GM23338 (cell line): ENCODE data around the gene NPAS2. TPM values are rescaled to one million over a fixed set of nuclear protein-coding genes. Genes with fewer than 3 reads are reported as not detected.

Experiments
- ATAC-seq: fragments of 200-7000 bp; cut with Tn5 transposase; 3 replicates; pipeline ENCODE4 v1.9.1; 2020
- DNase-seq: peaks from one replicate; pipeline ENCODE4 v3.0.0-alpha.2; 2015; ENCODE audit warnings: low spot score
- H2AFZ ChIP-seq: fragments of 200-600 bp; sonication (generic); 2 replicates; pipeline ENCODE4 v1.8.0; 2016; ENCODE audit warnings: antibody characterized with exemption, mild to moderate bottlenecking, moderate library complexity
- H3F3A ChIP-seq: fragments of 200-600 bp; sonication (generic); replicated peaks from 2 replicates; pipeline ENCODE4 v1.8.0; 2017; ENCODE audit warnings: antibody characterized with exemption, mixed run types, low read depth
- H3K27ac ChIP-seq: fragments of 200-600 bp; sonication (generic); 2 replicates; pipeline ENCODE4 v1.6.1; 2016; ENCODE audit warnings: low read depth
- H3K27me3 ChIP-seq: fragments of 200-600 bp; sonication (generic); 2 replicates; pipeline ENCODE4 v1.8.0; 2016; ENCODE audit warnings: mild to moderate bottlenecking, mixed run types, moderate library complexity; ENCODE audit not compliant: insufficient read depth
- H3K36me3 ChIP-seq: fragments of 200-600 bp; sonication (generic); 2 replicates; pipeline ENCODE4 v1.8.0; 2016; ENCODE audit warnings: mild to moderate bottlenecking; ENCODE audit not compliant: insufficient read depth
- H3K4me1 ChIP-seq: fragments of 200-600 bp; sonication (generic); 2 replicates; pipeline ENCODE4 v1.8.0; 2016; ENCODE audit warnings: mild to moderate bottlenecking, moderate library complexity; ENCODE audit not compliant: insufficient read depth
- H3K4me2 ChIP-seq: fragments of 200-600 bp; sonication (generic); 2 replicates; pipeline ENCODE4 v1.7.1; 2017; ENCODE audit warnings: mixed run types
- H3K4me3 ChIP-seq: fragments of 200-600 bp; sonication (generic); 2 replicates; pipeline ENCODE4 v1.6.1; 2016; ENCODE audit warnings: mixed run types
- H3K79me2 ChIP-seq: fragments of 200-600 bp; sonication (generic); replicated peaks from 2 replicates; pipeline ENCODE4 v1.8.0; 2017; ENCODE audit warnings: mild to moderate bottlenecking; ENCODE audit not compliant: insufficient read depth
- H3K9me2 ChIP-seq: fragments of 200-600 bp; sonication (generic); 2 replicates; pipeline ENCODE4 v1.8.0; 2017; ENCODE audit not compliant: insufficient read depth
- H4K20me1 ChIP-seq: fragments of 200-600 bp; sonication (generic); replicated peaks from 2 replicates; pipeline ENCODE4 v1.8.0; 2017; ENCODE audit warnings: mild to moderate bottlenecking; ENCODE audit not compliant: insufficient read depth
- H3K27ac Mint-ChIP-seq: 2 replicates; pipeline ENCODE4 v1.8.0; 2020; ENCODE audit warnings: inconsistent platforms, mild to moderate bottlenecking, moderate library complexity, mixed read lengths
- H3K27me3 Mint-ChIP-seq: 3 replicates; pipeline ENCODE4 v1.8.0; 2022; ENCODE audit warnings: low read depth, mild to moderate bottlenecking, moderate library complexity, mixed read lengths, inconsistent platforms; ENCODE audit not compliant: insufficient read depth, poor library complexity
- H3K36me3 Mint-ChIP-seq: 3 replicates; pipeline ENCODE4 v1.8.0; 2021; ENCODE audit warnings: low read depth, mild to moderate bottlenecking, inconsistent platforms, moderate library complexity, mixed read lengths
- H3K4me1 Mint-ChIP-seq: 3 replicates; pipeline ENCODE4 v1.8.0; 2020; ENCODE audit warnings: mild to moderate bottlenecking, inconsistent platforms, mixed read lengths
- H3K4me3 Mint-ChIP-seq: 3 replicates; pipeline ENCODE4 v1.8.0; 2021; ENCODE audit warnings: moderate library complexity, mild to moderate bottlenecking, inconsistent platforms, mixed read lengths
- H3K9me3 Mint-ChIP-seq: 3 replicates; pipeline ENCODE4 v1.8.0; 2020; ENCODE audit warnings: moderate library complexity, mild to moderate bottlenecking, inconsistent platforms, mixed read lengths
- CREB1 ChIP-seq: fragments of 250-450 bp; sonication (Bioruptor Pico); IDR thresholded peaks from 2 replicates; pipeline ENCODE4 v1.5.0; 2020; ENCODE audit warnings: low read depth, mild to moderate bottlenecking, moderate library complexity
- EZH2 ChIP-seq: fragments of 200-600 bp; sonication (generic); IDR thresholded peaks from one replicate; pipeline ENCODE4 v1.8.0; 2017; ENCODE audit warnings: antibody characterized with exemption, mild to moderate bottlenecking, low read depth; ENCODE audit not compliant: unreplicated experiment
- EZH2phosphoT487 ChIP-seq: fragments of 200-600 bp; sonication (generic); IDR thresholded peaks from one replicate; pipeline ENCODE4 v1.8.1; 2018; ENCODE audit warnings: antibody characterized with exemption; ENCODE audit not compliant: unreplicated experiment
- JUNB ChIP-seq: IDR thresholded peaks from one replicate; pipeline ENCODE4 v1.6.1; 2016; ENCODE audit warnings: antibody characterized with exemption; ENCODE audit not compliant: unreplicated experiment
- NANOG ChIP-seq: IDR thresholded peaks from 2 replicates; pipeline ENCODE4 v1.6.1; 2016; ENCODE audit warnings: antibody characterized with exemption, borderline replicate concordance
- POLR2AphosphoS5 ChIP-seq: IDR thresholded peaks from 2 replicates; pipeline ENCODE4 v1.6.1; 2016; ENCODE audit warnings: antibody characterized with exemption, low read depth
- ZNF114 ChIP-seq: fragments of 250-450 bp; sonication (Bioruptor Pico); IDR thresholded peaks from 2 replicates; pipeline ENCODE4 v1.5.0; 2020; ENCODE audit warnings: mild to moderate bottlenecking, moderate library complexity
- ZNF331 ChIP-seq: fragments of 250-450 bp; sonication (Bioruptor Pico); IDR thresholded peaks from 2 replicates; pipeline ENCODE4 v1.5.0; 2020; ENCODE audit warnings: low read depth, mild to moderate bottlenecking, moderate library complexity
- polyA plus RNA-seq: library from polyadenylated mRNA; unstranded; fragments of >200 nt; fragmentation: Nextera tagmentation; extraction: Ambion mirVana; gene quantifications from 2 replicates; pipeline ENCODE4 v1.2.1, GENCODE V29; 2016
- total RNA-seq: library from RNA; depleted of rRNA; stranded (reverse); fragments of >200 nt; shearing (Covaris generic); gene quantifications from 2 replicates; pipeline ENCODE4 v1.2.3, GENCODE V29; 2014
- TF ChIP-seq, protein P1 (sequence below): fragments of 250-450 bp; sonication (Bioruptor Pico); IDR thresholded peaks from 2 replicates; pipeline ENCODE4 v1.5.0; 2020; ENCODE audit warnings: mild to moderate bottlenecking, moderate library complexity
- TF ChIP-seq, protein P2 (sequence below): IDR thresholded peaks from 2 replicates; pipeline ENCODE4 v1.6.1; 2016; ENCODE audit warnings: antibody characterized with exemption
- TF ChIP-seq, protein P3 (sequence below): IDR thresholded peaks from one replicate; pipeline ENCODE4 v1.6.1; 2018; ENCODE audit warnings: antibody characterized with exemption; ENCODE audit not compliant: unreplicated experiment
- TF ChIP-seq, protein P4 (sequence below), 2 experiments: fragments of 200-600 bp in 1 of 2; sonication (generic) in 1 of 2; conservative IDR thresholded peaks; 2 replicates each; pipeline versions ENCODE4 v1.5.1 to v1.6.1; 2016 to 2017; ENCODE audit warnings: antibody characterized with exemption in 2 of 2, low read depth in 2 of 2, mild to moderate bottlenecking in 2 of 2, moderate library complexity in 1 of 2

The NPAS2 gene
- total and polyA plus RNA-seq, 2 experiments from 2014 or later, result 0.56 to 1.1 TPM

DNA sequence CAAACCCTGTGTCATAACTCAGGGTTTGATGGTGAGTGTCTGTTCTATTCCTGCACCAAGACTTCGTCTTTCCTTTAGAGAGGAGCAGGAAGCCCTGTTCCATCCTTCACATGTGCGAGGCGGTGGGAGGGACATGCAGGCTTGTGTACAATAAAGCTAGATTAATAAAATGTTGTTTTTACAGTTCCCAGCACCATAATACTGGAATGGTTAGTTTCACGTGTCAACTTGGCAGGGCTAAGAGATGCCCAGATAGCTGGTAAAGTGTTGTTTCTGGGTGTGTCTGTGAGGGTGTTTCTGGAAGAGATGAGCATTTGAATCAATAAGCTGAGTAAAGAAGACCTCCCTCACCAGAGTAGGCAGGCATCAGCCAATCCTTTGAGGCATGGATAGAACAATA, 48.8 kb upstream of the NPAS2 start (continued):
- TF ChIP-seq, protein P1, sequence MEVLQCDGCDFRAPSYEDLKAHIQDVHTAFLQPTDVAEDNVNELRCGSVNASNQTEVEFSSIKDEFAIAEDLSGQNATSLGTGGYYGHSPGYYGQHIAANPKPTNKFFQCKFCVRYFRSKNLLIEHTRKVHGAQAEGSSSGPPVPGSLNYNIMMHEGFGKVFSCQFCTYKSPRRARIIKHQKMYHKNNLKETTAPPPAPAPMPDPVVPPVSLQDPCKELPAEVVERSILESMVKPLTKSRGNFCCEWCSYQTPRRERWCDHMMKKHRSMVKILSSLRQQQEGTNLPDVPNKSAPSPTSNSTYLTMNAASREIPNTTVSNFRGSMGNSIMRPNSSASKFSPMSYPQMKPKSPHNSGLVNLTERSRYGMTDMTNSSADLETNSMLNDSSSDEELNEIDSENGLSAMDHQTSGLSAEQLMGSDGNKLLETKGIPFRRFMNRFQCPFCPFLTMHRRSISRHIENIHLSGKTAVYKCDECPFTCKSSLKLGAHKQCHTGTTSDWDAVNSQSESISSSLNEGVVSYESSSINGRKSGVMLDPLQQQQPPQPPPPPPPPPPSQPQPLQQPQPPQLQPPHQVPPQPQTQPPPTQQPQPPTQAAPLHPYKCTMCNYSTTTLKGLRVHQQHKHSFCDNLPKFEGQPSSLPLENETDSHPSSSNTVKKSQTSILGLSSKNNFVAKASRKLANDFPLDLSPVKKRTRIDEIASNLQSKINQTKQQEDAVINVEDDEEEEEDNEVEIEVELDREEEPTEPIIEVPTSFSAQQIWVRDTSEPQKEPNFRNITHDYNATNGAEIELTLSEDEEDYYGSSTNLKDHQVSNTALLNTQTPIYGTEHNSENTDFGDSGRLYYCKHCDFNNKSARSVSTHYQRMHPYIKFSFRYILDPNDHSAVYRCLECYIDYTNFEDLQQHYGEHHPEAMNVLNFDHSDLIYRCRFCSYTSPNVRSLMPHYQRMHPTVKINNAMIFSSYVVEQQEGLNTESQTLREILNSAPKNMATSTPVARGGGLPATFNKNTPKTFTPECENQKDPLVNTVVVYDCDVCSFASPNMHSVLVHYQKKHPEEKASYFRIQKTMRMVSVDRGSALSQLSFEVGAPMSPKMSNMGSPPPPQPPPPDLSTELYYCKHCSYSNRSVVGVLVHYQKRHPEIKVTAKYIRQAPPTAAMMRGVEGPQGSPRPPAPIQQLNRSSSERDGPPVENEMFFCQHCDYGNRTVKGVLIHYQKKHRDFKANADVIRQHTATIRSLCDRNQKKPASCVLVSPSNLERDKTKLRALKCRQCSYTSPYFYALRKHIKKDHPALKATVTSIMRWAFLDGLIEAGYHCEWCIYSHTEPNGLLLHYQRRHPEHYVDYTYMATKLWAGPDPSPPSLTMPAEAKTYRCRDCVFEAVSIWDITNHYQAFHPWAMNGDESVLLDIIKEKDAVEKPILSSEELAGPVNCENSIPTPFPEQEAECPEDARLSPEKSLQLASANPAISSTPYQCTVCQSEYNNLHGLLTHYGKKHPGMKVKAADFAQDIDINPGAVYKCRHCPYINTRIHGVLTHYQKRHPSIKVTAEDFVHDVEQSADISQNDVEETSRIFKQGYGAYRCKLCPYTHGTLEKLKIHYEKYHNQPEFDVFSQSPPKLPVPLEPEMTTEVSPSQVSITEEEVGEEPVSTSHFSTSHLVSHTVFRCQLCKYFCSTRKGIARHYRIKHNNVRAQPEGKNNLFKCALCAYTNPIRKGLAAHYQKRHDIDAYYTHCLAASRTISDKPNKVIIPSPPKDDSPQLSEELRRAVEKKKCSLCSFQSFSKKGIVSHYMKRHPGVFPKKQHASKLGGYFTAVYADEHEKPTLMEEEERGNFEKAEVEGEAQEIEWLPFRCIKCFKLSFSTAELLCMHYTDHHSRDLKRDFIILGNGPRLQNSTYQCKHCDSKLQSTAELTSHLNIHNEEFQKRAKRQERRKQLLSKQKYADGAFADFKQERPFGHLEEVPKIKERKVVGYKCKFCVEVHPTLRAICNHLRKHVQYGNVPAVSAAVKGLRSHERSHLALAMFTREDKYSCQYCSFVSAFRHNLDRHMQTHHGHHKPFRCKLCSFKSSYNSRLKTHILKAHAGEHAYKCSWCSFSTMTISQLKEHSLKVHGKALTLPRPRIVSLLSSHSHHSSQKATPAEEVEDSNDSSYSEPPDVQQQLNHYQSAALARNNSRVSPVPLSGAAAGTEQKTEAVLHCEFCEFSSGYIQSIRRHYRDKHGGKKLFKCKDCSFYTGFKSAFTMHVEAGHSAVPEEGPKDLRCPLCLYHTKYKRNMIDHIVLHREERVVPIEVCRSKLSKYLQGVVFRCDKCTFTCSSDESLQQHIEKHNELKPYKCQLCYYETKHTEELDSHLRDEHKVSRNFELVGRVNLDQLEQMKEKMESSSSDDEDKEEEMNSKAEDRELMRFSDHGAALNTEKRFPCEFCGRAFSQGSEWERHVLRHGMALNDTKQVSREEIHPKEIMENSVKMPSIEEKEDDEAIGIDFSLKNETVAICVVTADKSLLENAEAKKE, result no peak
- TF ChIP-seq CREB1 (CRISPR knock-in tag) (no peak), NANOG (no peak), POLR2AphosphoS5 (no peak), EZH2phosphoT487 (no peak), EZH2 (no peak), ZNF331 (no peak), ZNF114 (CRISPR knock-in tag) (no peak)
- TF ChIP-seq, protein P2, sequence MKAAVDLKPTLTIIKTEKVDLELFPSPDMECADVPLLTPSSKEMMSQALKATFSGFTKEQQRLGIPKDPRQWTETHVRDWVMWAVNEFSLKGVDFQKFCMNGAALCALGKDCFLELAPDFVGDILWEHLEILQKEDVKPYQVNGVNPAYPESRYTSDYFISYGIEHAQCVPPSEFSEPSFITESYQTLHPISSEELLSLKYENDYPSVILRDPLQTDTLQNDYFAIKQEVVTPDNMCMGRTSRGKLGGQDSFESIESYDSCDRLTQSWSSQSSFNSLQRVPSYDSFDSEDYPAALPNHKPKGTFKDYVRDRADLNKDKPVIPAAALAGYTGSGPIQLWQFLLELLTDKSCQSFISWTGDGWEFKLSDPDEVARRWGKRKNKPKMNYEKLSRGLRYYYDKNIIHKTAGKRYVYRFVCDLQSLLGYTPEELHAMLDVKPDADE, result no peak

DNA sequence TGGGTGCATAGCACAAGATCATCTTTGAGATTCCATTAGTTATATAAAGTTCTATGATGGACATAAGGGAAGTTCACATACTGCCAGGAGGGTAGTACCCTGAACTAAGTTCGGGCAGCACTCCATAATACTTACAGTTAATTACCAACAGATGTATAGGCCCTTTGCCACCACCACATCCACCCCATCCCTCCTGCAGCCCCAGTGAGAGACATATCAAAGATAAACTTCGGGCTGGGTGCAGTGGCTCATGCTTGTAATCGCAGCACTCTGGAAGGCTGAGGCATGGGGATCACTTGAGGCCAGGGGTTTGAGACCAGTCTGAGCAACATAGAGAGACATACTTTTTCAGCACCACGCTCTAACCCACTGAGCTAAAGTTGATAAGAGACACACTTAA, 46.4 kb upstream of the NPAS2 start:
- Mint-ChIP-seq H3K27me3 (peaks cover 3% of the 10 kb centered on the region), H3K4me1 (peaks cover 3% of the 10 kb centered on the region; the same call in 2 of the 3 replicates), H3K9me3 (no peaks in the 10 kb centered on the region), H3K4me3 (no peak overlapping the region), H3K27ac (no peak overlapping the region), H3K36me3 (no peaks in the 10 kb centered on the region)
- H3K4me1 ChIP-seq, result no peaks in the 10 kb centered on the region
- DNase-seq, result no peak
- H3K79me2 ChIP-seq, result no peaks in the 10 kb centered on the region
- no peaks in the 10 kb centered on the region for H4K20me1 ChIP-seq
- no peak overlapping the region for H3K27ac ChIP-seq
- peaks cover 4% of the 10 kb centered on the region; the same call in 1 of the 2 replicates for H3K9me2 ChIP-seq
- no peaks in the 10 kb centered on the region for H3K36me3 ChIP-seq
- no peak for ATAC-seq
- H3K27me3 ChIP-seq, result no peaks in the 10 kb centered on the region
- no peak overlapping the region for H3K4me2 ChIP-seq
- H3K4me3 ChIP-seq, result no peak overlapping the region
- no peaks in the 10 kb centered on the region for H3F3A ChIP-seq
- no peak overlapping the region for H2AFZ ChIP-seq
- TF ChIP-seq, protein P3, sequence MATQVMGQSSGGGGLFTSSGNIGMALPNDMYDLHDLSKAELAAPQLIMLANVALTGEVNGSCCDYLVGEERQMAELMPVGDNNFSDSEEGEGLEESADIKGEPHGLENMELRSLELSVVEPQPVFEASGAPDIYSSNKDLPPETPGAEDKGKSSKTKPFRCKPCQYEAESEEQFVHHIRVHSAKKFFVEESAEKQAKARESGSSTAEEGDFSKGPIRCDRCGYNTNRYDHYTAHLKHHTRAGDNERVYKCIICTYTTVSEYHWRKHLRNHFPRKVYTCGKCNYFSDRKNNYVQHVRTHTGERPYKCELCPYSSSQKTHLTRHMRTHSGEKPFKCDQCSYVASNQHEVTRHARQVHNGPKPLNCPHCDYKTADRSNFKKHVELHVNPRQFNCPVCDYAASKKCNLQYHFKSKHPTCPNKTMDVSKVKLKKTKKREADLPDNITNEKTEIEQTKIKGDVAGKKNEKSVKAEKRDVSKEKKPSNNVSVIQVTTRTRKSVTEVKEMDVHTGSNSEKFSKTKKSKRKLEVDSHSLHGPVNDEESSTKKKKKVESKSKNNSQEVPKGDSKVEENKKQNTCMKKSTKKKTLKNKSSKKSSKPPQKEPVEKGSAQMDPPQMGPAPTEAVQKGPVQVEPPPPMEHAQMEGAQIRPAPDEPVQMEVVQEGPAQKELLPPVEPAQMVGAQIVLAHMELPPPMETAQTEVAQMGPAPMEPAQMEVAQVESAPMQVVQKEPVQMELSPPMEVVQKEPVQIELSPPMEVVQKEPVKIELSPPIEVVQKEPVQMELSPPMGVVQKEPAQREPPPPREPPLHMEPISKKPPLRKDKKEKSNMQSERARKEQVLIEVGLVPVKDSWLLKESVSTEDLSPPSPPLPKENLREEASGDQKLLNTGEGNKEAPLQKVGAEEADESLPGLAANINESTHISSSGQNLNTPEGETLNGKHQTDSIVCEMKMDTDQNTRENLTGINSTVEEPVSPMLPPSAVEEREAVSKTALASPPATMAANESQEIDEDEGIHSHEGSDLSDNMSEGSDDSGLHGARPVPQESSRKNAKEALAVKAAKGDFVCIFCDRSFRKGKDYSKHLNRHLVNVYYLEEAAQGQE, result no peak
- TF ChIP-seq EZH2, result no peak
- TF ChIP-seq ZNF331, result no peak
- TF ChIP-seq, protein P2, result no peak
- TF ChIP-seq ZNF114 (CRISPR knock-in tag), result no peak
- TF ChIP-seq JUNB, result no peak
- TF ChIP-seq, protein P4, sequence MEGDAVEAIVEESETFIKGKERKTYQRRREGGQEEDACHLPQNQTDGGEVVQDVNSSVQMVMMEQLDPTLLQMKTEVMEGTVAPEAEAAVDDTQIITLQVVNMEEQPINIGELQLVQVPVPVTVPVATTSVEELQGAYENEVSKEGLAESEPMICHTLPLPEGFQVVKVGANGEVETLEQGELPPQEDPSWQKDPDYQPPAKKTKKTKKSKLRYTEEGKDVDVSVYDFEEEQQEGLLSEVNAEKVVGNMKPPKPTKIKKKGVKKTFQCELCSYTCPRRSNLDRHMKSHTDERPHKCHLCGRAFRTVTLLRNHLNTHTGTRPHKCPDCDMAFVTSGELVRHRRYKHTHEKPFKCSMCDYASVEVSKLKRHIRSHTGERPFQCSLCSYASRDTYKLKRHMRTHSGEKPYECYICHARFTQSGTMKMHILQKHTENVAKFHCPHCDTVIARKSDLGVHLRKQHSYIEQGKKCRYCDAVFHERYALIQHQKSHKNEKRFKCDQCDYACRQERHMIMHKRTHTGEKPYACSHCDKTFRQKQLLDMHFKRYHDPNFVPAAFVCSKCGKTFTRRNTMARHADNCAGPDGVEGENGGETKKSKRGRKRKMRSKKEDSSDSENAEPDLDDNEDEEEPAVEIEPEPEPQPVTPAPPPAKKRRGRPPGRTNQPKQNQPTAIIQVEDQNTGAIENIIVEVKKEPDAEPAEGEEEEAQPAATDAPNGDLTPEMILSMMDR (conservative IDR thresholded peaks at IDR 0.05; ENCODE audit: low read depth in 2 of 2), result no peak
- TF ChIP-seq CREB1 (CRISPR knock-in tag), result no peak
